ENCODE measurements around the gene AZGP1. TPM values are rescaled to one million over a fixed set of nuclear protein-coding genes. Genes with fewer than 3 reads are reported as not detected.
"Not testable (repeated sequence)": the region's sequence is repeated elsewhere in the genome, so short reads cannot be mapped to it uniquely, and the experiment has no call there.

The AZGP1 gene
- total RNA-seq, 1 experiment from 2014 or later, result 0.18 TPM

GRCh38 chr7:100013328-100013676 is 37.5 kb upstream of the AZGP1 start:
- Histone ChIP-seq H3K4me3 (ENCODE audit: low read length) (no peak overlapping the region), H3K27ac (ENCODE audit: low read length) (no peak overlapping the region), H2AFZ (ENCODE audit: low read length) (peak overlapping the region; percentile 61), H3K9me3 (ENCODE audit: low read length) (no peaks in the 10 kb centered on the region), H3K27me3 (ENCODE audit: low read length) (no peaks in the 10 kb centered on the region), H3K79me2 (ENCODE audit: low read length) (peaks cover 32% of the 10 kb centered on the region), H3K36me3 (ENCODE audit: low read depth, low read length) (no peaks in the 10 kb centered on the region; the same call in 1 of the 2 replicates), H3K4me2 (ENCODE audit: low read length) (peak overlapping the region; percentile 31; the same call in 1 of the 2 replicates), H3K9ac (ENCODE audit: low read length) (no peak overlapping the region), H3K4me1 (ENCODE audit: insufficient read depth, low read length) (peaks cover 25% of the 10 kb centered on the region), H3K9me2 (replicated peaks; ENCODE audit: low read length) (no peaks in the 10 kb centered on the region), H3F3A (ENCODE audit: low read length, unreplicated experiment) (no peaks in the 10 kb centered on the region), H4K20me1 (ENCODE audit: low read length) (peaks cover 14% of the 10 kb centered on the region)
- POLR2A ChIA-PET (ENCODE audit: unreplicated experiment), result no interaction called here
- peak; percentile 50 for DNase-seq
- CTCF ChIA-PET, result no interaction called here
- TF ChIP-seq EZH2 (IDR thresholded peaks at IDR 0.05; ENCODE audit: low read length, unreplicated experiment) (no peak), EZH2phosphoT487 (IDR thresholded peaks at IDR 0.05; ENCODE audit: borderline replicate concordance, low read length) (no peak)
- TF ChIP-seq, protein P1, sequence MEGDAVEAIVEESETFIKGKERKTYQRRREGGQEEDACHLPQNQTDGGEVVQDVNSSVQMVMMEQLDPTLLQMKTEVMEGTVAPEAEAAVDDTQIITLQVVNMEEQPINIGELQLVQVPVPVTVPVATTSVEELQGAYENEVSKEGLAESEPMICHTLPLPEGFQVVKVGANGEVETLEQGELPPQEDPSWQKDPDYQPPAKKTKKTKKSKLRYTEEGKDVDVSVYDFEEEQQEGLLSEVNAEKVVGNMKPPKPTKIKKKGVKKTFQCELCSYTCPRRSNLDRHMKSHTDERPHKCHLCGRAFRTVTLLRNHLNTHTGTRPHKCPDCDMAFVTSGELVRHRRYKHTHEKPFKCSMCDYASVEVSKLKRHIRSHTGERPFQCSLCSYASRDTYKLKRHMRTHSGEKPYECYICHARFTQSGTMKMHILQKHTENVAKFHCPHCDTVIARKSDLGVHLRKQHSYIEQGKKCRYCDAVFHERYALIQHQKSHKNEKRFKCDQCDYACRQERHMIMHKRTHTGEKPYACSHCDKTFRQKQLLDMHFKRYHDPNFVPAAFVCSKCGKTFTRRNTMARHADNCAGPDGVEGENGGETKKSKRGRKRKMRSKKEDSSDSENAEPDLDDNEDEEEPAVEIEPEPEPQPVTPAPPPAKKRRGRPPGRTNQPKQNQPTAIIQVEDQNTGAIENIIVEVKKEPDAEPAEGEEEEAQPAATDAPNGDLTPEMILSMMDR (conservative IDR thresholded peaks at IDR 0.05; ENCODE audit: low read depth, low read length), result no peak
- BruUV-seq (replicated peaks), result no TSS peak
- intact Hi-C loops (cut with micrococcal nuclease), result no loop called here
- no peak for ATAC-seq

DNA sequence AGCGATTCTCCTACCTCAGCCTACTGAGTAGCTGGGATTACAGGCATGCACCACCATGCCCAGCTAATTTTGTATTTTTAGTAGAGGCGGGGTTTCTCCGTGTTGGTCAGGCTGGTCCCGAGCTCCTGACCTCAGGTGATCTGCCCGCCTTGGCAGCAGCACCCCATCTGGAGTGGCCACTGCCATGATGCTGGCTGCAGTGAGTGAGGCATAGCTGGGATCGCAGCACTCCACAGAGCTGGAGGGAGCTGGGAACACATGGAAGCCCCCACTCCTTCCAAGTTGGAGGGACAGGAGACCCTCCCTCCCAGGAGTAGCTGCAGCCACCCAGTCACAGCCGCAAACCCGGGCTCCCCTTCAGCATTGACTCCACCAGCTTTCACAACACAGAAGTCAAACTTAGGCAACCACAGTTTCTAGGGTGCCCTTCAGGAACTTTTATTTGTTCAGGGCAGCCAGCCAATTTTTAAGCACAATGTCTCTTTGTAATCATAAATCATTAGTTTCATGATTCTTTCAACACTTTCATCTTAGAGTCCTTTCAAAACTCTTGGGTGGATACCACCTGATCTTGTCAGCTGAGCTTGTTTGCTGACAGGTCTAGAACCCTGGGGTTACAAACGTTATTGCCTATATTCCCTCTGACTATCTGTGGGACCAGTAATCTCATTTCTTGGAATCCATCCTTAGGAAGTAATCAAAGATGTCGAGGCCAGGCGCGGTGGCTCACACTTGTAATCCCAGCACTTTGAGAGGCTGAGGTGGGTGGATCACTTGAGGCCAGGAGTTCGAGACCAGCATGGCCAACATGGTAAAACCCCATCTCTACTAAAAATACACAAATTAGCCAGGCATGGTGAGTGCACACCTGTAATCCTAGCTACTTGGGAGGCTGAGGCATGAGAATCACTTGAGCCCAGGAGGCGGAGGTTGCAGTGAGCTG is 36.8 kb upstream of the AZGP1 start:
- H3K36me3 ChIP-seq (ENCODE audit: low read depth, low read length); intact Hi-C loops (cut with micrococcal nuclease); BruUV-seq (replicated peaks); H3F3A ChIP-seq (ENCODE audit: low read length, unreplicated experiment); H3K9me2 ChIP-seq (replicated peaks; ENCODE audit: low read length); H4K20me1 ChIP-seq (ENCODE audit: low read length); H3K9me3 ChIP-seq (ENCODE audit: low read length); H3K27ac ChIP-seq (ENCODE audit: low read length); DNase-seq; POLR2A ChIA-PET (ENCODE audit: unreplicated experiment); H3K4me3 ChIP-seq (ENCODE audit: low read length); H3K9ac ChIP-seq (ENCODE audit: low read length); ATAC-seq; CTCF ChIA-PET; H3K27me3 ChIP-seq (ENCODE audit: low read length): not testable (repeated sequence)
- Histone ChIP-seq H3K4me1 (ENCODE audit: insufficient read depth, low read length) (peaks cover 22% of the 10 kb centered on the region), H3K79me2 (ENCODE audit: low read length) (peaks cover 26% of the 10 kb centered on the region), H3K4me2 (ENCODE audit: low read length) (peak overlapping the region; percentile 31; the same call in 1 of the 2 replicates), H2AFZ (ENCODE audit: low read length) (peak overlapping the region; percentile 61; the same call in 1 of the 2 replicates)

DNA sequence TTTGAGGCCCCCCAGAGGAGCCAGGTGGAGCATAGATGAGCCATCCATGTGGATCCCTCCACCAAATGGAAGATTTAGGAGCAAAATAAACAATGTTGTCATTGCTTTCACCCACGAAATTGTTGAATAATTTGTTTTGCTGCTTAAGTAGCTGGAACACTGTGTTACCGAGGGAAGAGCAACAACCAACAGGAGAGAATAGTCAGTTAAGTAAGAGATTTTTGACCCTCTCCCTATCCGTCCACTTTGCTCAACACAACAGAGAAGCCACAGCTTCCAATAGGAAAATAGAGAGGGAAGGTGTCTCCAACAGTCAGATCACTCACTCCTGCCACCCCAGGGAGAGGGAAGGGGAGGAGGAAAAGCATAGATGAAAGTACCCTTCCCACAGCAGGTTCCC is 35.7 kb upstream of the AZGP1 start:
- ATAC-seq (no peak), DNase-seq (no peak)
- Histone ChIP-seq H3F3A (ENCODE audit: low read length, unreplicated experiment) (no peaks in the 10 kb centered on the region), H3K27ac (ENCODE audit: low read length) (no peak overlapping the region), H3K9me2 (replicated peaks; ENCODE audit: low read length) (no peaks in the 10 kb centered on the region), H3K9me3 (ENCODE audit: low read length) (no peaks in the 10 kb centered on the region), H3K27me3 (ENCODE audit: low read length) (no peaks in the 10 kb centered on the region), H3K9ac (ENCODE audit: low read length) (no peak overlapping the region), H3K4me1 (ENCODE audit: insufficient read depth, low read length) (peaks cover 10% of the 10 kb centered on the region; the same call in 1 of the 2 replicates), H3K4me3 (ENCODE audit: low read length) (no peak overlapping the region), H3K36me3 (ENCODE audit: low read depth, low read length) (no peaks in the 10 kb centered on the region), H2AFZ (ENCODE audit: low read length) (no peak overlapping the region), H3K4me2 (ENCODE audit: low read length) (no peak overlapping the region), H4K20me1 (ENCODE audit: low read length) (peaks cover 4% of the 10 kb centered on the region; the same call in 1 of the 2 replicates), H3K79me2 (ENCODE audit: low read length) (peaks cover 14% of the 10 kb centered on the region)
- intact Hi-C loops (cut with micrococcal nuclease), result no loop called here
- TF ChIP-seq EZH2phosphoT487 (IDR thresholded peaks at IDR 0.05; ENCODE audit: borderline replicate concordance, low read length) (no peak), EZH2 (IDR thresholded peaks at IDR 0.05; ENCODE audit: low read length, unreplicated experiment) (no peak)
- TF ChIP-seq, protein P1 (conservative IDR thresholded peaks at IDR 0.05; ENCODE audit: low read depth, low read length), result no peak
- POLR2A ChIA-PET (ENCODE audit: unreplicated experiment), result no interaction called here
- CTCF ChIA-PET, result no interaction called here
- BruUV-seq (replicated peaks), result no TSS peak
